SK-N-SH (cell line): ENCODE results near the gene ERBB2.

ENCODE experiments used
- POLR2AphosphoS5 ChIP-seq: IDR thresholded peaks from 2 replicates; pipeline ENCODE4 v1.6.1; 2012; ENCODE audit warnings: low read depth, low read length
- RAD21 ChIP-seq: IDR thresholded peaks from 2 replicates; pipeline ENCODE4 v1.6.1; 2012; ENCODE audit warnings: mild to moderate bottlenecking, low read length
- TEAD4 ChIP-seq: IDR thresholded peaks from 2 replicates; pipeline ENCODE4 v1.4.0; 2012; ENCODE audit warnings: mild to moderate bottlenecking, borderline replicate concordance; ENCODE audit not compliant: insufficient read depth
- YY1 ChIP-seq: IDR thresholded peaks from 2 replicates; pipeline ENCODE4 v1.4.0; 2012; ENCODE audit warnings: low read depth, mild to moderate bottlenecking
- TF ChIP-seq, protein P1 (sequence below): fragments of 200-600 bp; sonication (generic); IDR thresholded peaks from 2 replicates; pipeline ENCODE4 v1.6.1; 2017; ENCODE audit warnings: antibody characterized with exemption, mild to moderate bottlenecking, moderate library complexity

DNA sequence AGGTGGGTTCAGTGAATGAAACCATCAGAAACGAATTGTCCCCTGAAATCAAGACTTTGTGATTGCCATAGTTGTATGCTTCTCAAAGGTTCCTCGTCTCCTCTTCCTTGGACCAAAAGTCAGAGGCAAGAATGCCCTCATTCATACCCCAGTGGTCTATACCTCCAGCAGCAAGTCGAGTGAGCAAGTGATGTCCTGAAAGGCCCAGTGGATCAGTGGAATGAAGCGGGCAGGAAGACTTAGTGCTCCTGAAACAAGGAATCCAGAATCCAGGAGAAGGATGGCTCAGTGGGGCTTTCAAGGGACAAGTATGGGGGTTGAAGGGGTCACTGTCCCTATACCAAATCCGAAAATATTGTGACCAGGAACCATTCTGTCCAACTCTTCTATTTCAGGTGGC lies 5.3 kb upstream of the ERBB2 start:
- TF ChIP-seq, protein P1, sequence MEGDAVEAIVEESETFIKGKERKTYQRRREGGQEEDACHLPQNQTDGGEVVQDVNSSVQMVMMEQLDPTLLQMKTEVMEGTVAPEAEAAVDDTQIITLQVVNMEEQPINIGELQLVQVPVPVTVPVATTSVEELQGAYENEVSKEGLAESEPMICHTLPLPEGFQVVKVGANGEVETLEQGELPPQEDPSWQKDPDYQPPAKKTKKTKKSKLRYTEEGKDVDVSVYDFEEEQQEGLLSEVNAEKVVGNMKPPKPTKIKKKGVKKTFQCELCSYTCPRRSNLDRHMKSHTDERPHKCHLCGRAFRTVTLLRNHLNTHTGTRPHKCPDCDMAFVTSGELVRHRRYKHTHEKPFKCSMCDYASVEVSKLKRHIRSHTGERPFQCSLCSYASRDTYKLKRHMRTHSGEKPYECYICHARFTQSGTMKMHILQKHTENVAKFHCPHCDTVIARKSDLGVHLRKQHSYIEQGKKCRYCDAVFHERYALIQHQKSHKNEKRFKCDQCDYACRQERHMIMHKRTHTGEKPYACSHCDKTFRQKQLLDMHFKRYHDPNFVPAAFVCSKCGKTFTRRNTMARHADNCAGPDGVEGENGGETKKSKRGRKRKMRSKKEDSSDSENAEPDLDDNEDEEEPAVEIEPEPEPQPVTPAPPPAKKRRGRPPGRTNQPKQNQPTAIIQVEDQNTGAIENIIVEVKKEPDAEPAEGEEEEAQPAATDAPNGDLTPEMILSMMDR, result no peak
- TF ChIP-seq RAD21 (no peak), POLR2AphosphoS5 (no peak), YY1 (no peak), TEAD4 (no peak)
